Frontal cortex (tissue), 4 donors: ENCODE measurements around the gene USHBP1. TPM values are rescaled to one million over a fixed set of nuclear protein-coding genes. Genes with fewer than 3 reads are reported as not detected.

ENCODE experiments used
- DNase-seq, 2 donors: peaks; one replicate each; pipeline ENCODE4 v3.0.0; 2012; ENCODE audit warnings: low spot score in 2 of 2
- FAIRE-seq: peaks from 2 replicates; lab custom pipeline; 2012; peaks lifted over from hg19 to GRCh38; lab: Jason Lieb, UNC
- total RNA-seq: library from RNA; depleted of rRNA; stranded (reverse); fragments of >200 nt; gene quantifications from one replicate; pipeline ENCODE4 v1.2.3, GENCODE V29; 2014
- donor health status: control.
- donor health status: control.
- donor health status: control.

The USHBP1 gene
- total RNA-seq, 1 donor from 2014 or later = 0.82 TPM

DNA sequence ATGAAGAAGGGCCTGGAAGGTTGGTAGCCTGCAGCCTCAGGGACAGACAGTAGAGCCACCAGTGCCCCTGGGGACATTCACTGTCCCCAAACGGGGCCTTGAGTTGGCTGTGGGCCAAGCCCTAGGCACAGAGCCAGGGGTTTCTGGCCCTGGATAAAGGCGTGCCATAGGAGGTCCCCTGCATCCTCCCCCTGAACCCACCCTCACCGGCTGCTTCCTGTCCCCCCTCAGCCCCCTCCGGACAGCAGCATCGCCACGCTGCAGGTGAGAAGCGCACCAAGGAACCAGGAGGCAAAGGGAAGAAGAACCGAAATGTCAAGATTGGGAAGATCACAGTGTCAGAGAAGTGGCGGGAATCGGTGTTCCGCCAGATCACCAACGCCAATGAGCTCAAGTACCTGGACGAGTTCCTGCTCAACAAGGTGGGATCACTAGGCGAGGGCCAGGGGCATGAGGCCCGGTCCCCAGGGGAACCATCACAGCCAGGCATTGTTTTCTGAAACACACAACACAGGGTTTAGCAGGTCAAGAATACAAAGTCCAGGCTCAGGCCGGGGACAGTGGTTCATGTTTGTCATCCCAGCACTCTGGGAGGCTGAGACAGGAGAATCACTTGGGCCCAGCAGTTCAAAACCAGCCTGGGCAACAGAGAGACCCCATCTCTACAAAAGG lies 64.0 kb downstream of the USHBP1 start:
- no peak for FAIRE-seq
- DNase-seq = no peak

Other genes with a start within 250 kb of the USHBP1 start
- gene CPAMD8, start 237.9 kb downstream of the USHBP1 start, total RNA-seq = 4.9 TPM
- 2.0 TPM for gene HAUS8, start 189.3 kb downstream of the USHBP1 start, total RNA-seq
- 21.2 TPM for gene MYO9B, start 189.0 kb downstream of the USHBP1 start, total RNA-seq
- gene USE1, start 49.4 kb downstream of the USHBP1 start, total RNA-seq = 15.1 TPM
- gene OCEL1, start 38.5 kb downstream of the USHBP1 start, total RNA-seq = 0.82 TPM
- 9.8 TPM for gene NR2F6, start 18.8 kb downstream of the USHBP1 start, total RNA-seq
- gene BABAM1, start 2.7 kb upstream of the USHBP1 start, total RNA-seq = 66.9 TPM
- gene ANKLE1, start 17.2 kb upstream of the USHBP1 start, total RNA-seq = 0.82 TPM
- gene ABHD8, start 38.7 kb upstream of the USHBP1 start, total RNA-seq = 20.4 TPM
- 11.4 TPM for gene MRPL34, start 41.1 kb upstream of the USHBP1 start, total RNA-seq
- gene DDA1, start 44.8 kb upstream of the USHBP1 start, total RNA-seq = 10.2 TPM
- 20.0 TPM for gene ANO8, start 70.1 kb upstream of the USHBP1 start, total RNA-seq
- 11.8 TPM for gene GTPBP3, start 72.8 kb upstream of the USHBP1 start, total RNA-seq
- gene PLVAP, start 112.6 kb upstream of the USHBP1 start, total RNA-seq = under 0.01 TPM
- not detected for gene CCDC194, start 129.5 kb upstream of the USHBP1 start, total RNA-seq
- gene BST2, start 140.9 kb upstream of the USHBP1 start, total RNA-seq = 1.6 TPM
- gene MVB12A, start 155.3 kb upstream of the USHBP1 start, total RNA-seq = 17.5 TPM
- gene TMEM221, start 183.9 kb upstream of the USHBP1 start, total RNA-seq = 0.82 TPM
- not detected for gene NXNL1, start 196.2 kb upstream of the USHBP1 start, total RNA-seq
- 10.2 TPM for gene SLC27A1, start 205.8 kb upstream of the USHBP1 start, total RNA-seq
- gene PGLS, start 246.9 kb upstream of the USHBP1 start, total RNA-seq = 38.3 TPM